ENCODE measurements around the gene WNT9A.

Gene WNT9A

GRCh38 chr1:227944090-227944930 is 3.4 kb downstream of the WNT9A start:
- H3K4me3 ChIP-seq (ENCODE audit: low read depth, low read length), result no peak overlapping the region

GRCh38 chr1:227943381-227944089 is 4.2 kb downstream of the WNT9A start:
- Histone ChIP-seq H3K9ac (ENCODE audit: low read depth, low read length) (no peak overlapping the region), H3K4me1 (ENCODE audit: control insufficient read depth, insufficient read depth, low read length) (no peaks in the 10 kb centered on the region), H3K27me3 (ENCODE audit: control insufficient read depth, insufficient read depth, low read length) (peaks cover 2% of the 10 kb centered on the region), H3K4me3 (ENCODE audit: low read depth, low read length) (no peak overlapping the region), H3K36me3 (ENCODE audit: control insufficient read depth, insufficient read depth, low read length) (no peaks in the 10 kb centered on the region), H3K9me3 (ENCODE audit: control insufficient read depth, insufficient read depth, low read length) (no peaks in the 10 kb centered on the region)

More at GRCh38 chr1:227944090-227944930, 3.4 kb downstream of the WNT9A start:
- Histone ChIP-seq H3K4me1 (ENCODE audit: control insufficient read depth, insufficient read depth, low read length) (no peaks in the 10 kb centered on the region), H3K27me3 (ENCODE audit: control insufficient read depth, insufficient read depth, low read length) (peaks cover 10% of the 10 kb centered on the region), H3K9ac (ENCODE audit: low read depth, low read length) (no peak overlapping the region), H3K9me3 (ENCODE audit: control insufficient read depth, insufficient read depth, low read length) (no peaks in the 10 kb centered on the region), H3K36me3 (ENCODE audit: control insufficient read depth, insufficient read depth, low read length) (no peaks in the 10 kb centered on the region)

- Histone ChIP-seq H3K9me3 (ENCODE audit: control insufficient read depth, insufficient read depth, low read length) (no peaks in the 10 kb centered on the region), H3K9ac (ENCODE audit: low read depth, low read length) (no peak overlapping the region), H3K27me3 (ENCODE audit: control insufficient read depth, insufficient read depth, low read length) (no peaks in the 10 kb centered on the region), H3K4me3 (ENCODE audit: low read depth, low read length) (no peak overlapping the region), H3K4me1 (ENCODE audit: control insufficient read depth, insufficient read depth, low read length) (no peaks in the 10 kb centered on the region), H3K36me3 (ENCODE audit: control insufficient read depth, insufficient read depth, low read length) (no peaks in the 10 kb centered on the region)
These were observed 4.9 kb downstream of the WNT9A start for GRCh38 chr1:227942716-227943261.

GRCh38 chr1:227942021-227942715 is 5.6 kb downstream of the WNT9A start:
- H3K36me3 ChIP-seq (ENCODE audit: control insufficient read depth, insufficient read depth, low read length), result no peaks in the 10 kb centered on the region
- H3K4me1 ChIP-seq (ENCODE audit: control insufficient read depth, insufficient read depth, low read length), result no peaks in the 10 kb centered on the region
- H3K9me3 ChIP-seq (ENCODE audit: control insufficient read depth, insufficient read depth, low read length), result no peaks in the 10 kb centered on the region
- no peak overlapping the region for H3K4me3 ChIP-seq (ENCODE audit: low read depth, low read length)
- no peaks in the 10 kb centered on the region for H3K27me3 ChIP-seq (ENCODE audit: control insufficient read depth, insufficient read depth, low read length)
- no peak overlapping the region for H3K9ac ChIP-seq (ENCODE audit: low read depth, low read length)

- no peaks in the 10 kb centered on the region for H3K27me3 ChIP-seq (ENCODE audit: control insufficient read depth, insufficient read depth, low read length)
- no peaks in the 10 kb centered on the region for H3K36me3 ChIP-seq (ENCODE audit: control insufficient read depth, insufficient read depth, low read length)
- H3K4me3 ChIP-seq (ENCODE audit: low read depth, low read length), result no peak overlapping the region
- H3K4me1 ChIP-seq (ENCODE audit: control insufficient read depth, insufficient read depth, low read length), result no peaks in the 10 kb centered on the region
- H3K9ac ChIP-seq (ENCODE audit: low read depth, low read length), result no peak overlapping the region
- no peaks in the 10 kb centered on the region for H3K9me3 ChIP-seq (ENCODE audit: control insufficient read depth, insufficient read depth, low read length)
These were observed 6.2 kb downstream of the WNT9A start for GRCh38 chr1:227941509-227942020.

- H3K4me3 ChIP-seq (ENCODE audit: low read depth, low read length), result no peak overlapping the region
- H3K4me1 ChIP-seq (ENCODE audit: control insufficient read depth, insufficient read depth, low read length), result no peaks in the 10 kb centered on the region
- H3K9ac ChIP-seq (ENCODE audit: low read depth, low read length), result no peak overlapping the region
- no peaks in the 10 kb centered on the region for H3K9me3 ChIP-seq (ENCODE audit: control insufficient read depth, insufficient read depth, low read length)
- H3K36me3 ChIP-seq (ENCODE audit: control insufficient read depth, insufficient read depth, low read length), result no peaks in the 10 kb centered on the region
- no peaks in the 10 kb centered on the region for H3K27me3 ChIP-seq (ENCODE audit: control insufficient read depth, insufficient read depth, low read length)
These were observed 6.9 kb downstream of the WNT9A start for GRCh38 chr1:227940791-227941241.

GRCh38 chr1:227939791-227940771 is 7.7 kb downstream of the WNT9A start:
- Histone ChIP-seq H3K27me3 (ENCODE audit: control insufficient read depth, insufficient read depth, low read length) (no peaks in the 10 kb centered on the region), H3K9me3 (ENCODE audit: control insufficient read depth, insufficient read depth, low read length) (no peaks in the 10 kb centered on the region), H3K9ac (ENCODE audit: low read depth, low read length) (no peak overlapping the region), H3K36me3 (ENCODE audit: control insufficient read depth, insufficient read depth, low read length) (no peaks in the 10 kb centered on the region), H3K4me3 (ENCODE audit: low read depth, low read length) (no peak overlapping the region), H3K4me1 (ENCODE audit: control insufficient read depth, insufficient read depth, low read length) (no peaks in the 10 kb centered on the region)

- no peak overlapping the region for H3K4me3 ChIP-seq (ENCODE audit: low read depth, low read length)
- H3K27me3 ChIP-seq (ENCODE audit: control insufficient read depth, insufficient read depth, low read length), result no peaks in the 10 kb centered on the region
- no peaks in the 10 kb centered on the region for H3K4me1 ChIP-seq (ENCODE audit: control insufficient read depth, insufficient read depth, low read length)
- no peaks in the 10 kb centered on the region for H3K9me3 ChIP-seq (ENCODE audit: control insufficient read depth, insufficient read depth, low read length)
- no peaks in the 10 kb centered on the region for H3K36me3 ChIP-seq (ENCODE audit: control insufficient read depth, insufficient read depth, low read length)
- no peak overlapping the region for H3K9ac ChIP-seq (ENCODE audit: low read depth, low read length)
These were observed 8.6 kb downstream of the WNT9A start for GRCh38 chr1:227938911-227939790.

GRCh38 chr1:227938276-227938675 is 9.5 kb downstream of the WNT9A start:
- H3K9ac ChIP-seq (ENCODE audit: low read depth, low read length), result no peak overlapping the region
- H3K4me3 ChIP-seq (ENCODE audit: low read depth, low read length), result no peak overlapping the region
- H3K36me3 ChIP-seq (ENCODE audit: control insufficient read depth, insufficient read depth, low read length), result no peaks in the 10 kb centered on the region
- H3K4me1 ChIP-seq (ENCODE audit: control insufficient read depth, insufficient read depth, low read length), result no peaks in the 10 kb centered on the region
- H3K27me3 ChIP-seq (ENCODE audit: control insufficient read depth, insufficient read depth, low read length), result no peaks in the 10 kb centered on the region
- no peaks in the 10 kb centered on the region for H3K9me3 ChIP-seq (ENCODE audit: control insufficient read depth, insufficient read depth, low read length)

GRCh38 chr1:227937838-227938145 is 9.9 kb downstream of the WNT9A start:
- Histone ChIP-seq H3K4me3 (ENCODE audit: low read depth, low read length) (no peak overlapping the region), H3K4me1 (ENCODE audit: control insufficient read depth, insufficient read depth, low read length) (no peaks in the 10 kb centered on the region), H3K27me3 (ENCODE audit: control insufficient read depth, insufficient read depth, low read length) (no peaks in the 10 kb centered on the region), H3K9me3 (ENCODE audit: control insufficient read depth, insufficient read depth, low read length) (no peaks in the 10 kb centered on the region), H3K36me3 (ENCODE audit: control insufficient read depth, insufficient read depth, low read length) (no peaks in the 10 kb centered on the region), H3K9ac (ENCODE audit: low read depth, low read length) (no peak overlapping the region)
